RWPE1 (cell line): ENCODE results near the gene SPRY4.

ENCODE experiments used
- CTCF ChIA-PET: fragments of 350-600 bp; sonication (Branson Sonifier 250); formaldehyde crosslinking; extraction: SDS; loops from one replicate; lab custom pipeline; 2021; lab: Yijun Ruan, JAX
- POLR2A ChIA-PET: fragments of 400-600 bp; formaldehyde crosslinking; extraction: SDS; loops from one replicate; lab custom pipeline; 2020; ENCODE audit warnings: antibody characterized with exemption; ENCODE audit not compliant: low non-redundant PET; lab: Yijun Ruan, JAX
- DNase-seq: peaks from one replicate; pipeline ENCODE4 v3.0.0; 2012; ENCODE audit warnings: low spot score
- H3K27ac ChIP-seq: fragments of 450-650 bp; 2 replicates; pipeline ENCODE4 v1.5.1; 2017
- TF ChIP-seq, protein P1 (sequence below): fragments of 450-650 bp; conservative IDR thresholded peaks from 2 replicates; pipeline ENCODE4 v1.5.1; 2017; ENCODE audit warnings: low read depth, mild to moderate bottlenecking

Gene SPRY4

DNA sequence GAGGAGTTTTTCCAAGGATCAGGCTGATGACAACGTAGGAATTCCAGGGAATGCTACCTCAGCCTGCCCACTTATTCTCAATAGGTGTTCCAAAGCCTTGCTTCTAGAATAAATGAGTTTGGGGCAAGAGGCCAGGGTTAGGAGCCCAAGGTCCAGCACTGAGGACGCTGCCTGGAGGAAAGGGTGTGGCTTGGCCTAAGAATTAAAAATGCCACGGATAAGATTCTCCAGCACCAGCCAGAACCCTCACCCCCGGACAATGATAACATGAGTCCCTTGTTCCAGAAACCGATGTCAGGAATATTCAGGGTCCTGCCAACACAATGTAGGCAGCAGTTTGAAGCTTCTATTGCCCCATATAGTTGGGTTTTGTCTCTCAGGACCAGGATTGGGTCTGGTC lies 7.6 kb downstream of the SPRY4 start:
- no peak for DNase-seq
- H3K27ac ChIP-seq = peak overlapping the region; percentile 5; the same call in 1 of the 2 replicates
- ChIA-PET POLR2A (interaction anchor here (0.5 kb wide), 1 partner anchor 100 kb away, joined by 3 read pairs; no protein-coding TSS in a partner anchor), CTCF (interaction anchor here (0.5 to 1.2 kb wide), 2 partner anchors 19 to 235 kb away, joined by 3 to 5 read pairs; no protein-coding TSS in a partner anchor)
- TF ChIP-seq, protein P1, sequence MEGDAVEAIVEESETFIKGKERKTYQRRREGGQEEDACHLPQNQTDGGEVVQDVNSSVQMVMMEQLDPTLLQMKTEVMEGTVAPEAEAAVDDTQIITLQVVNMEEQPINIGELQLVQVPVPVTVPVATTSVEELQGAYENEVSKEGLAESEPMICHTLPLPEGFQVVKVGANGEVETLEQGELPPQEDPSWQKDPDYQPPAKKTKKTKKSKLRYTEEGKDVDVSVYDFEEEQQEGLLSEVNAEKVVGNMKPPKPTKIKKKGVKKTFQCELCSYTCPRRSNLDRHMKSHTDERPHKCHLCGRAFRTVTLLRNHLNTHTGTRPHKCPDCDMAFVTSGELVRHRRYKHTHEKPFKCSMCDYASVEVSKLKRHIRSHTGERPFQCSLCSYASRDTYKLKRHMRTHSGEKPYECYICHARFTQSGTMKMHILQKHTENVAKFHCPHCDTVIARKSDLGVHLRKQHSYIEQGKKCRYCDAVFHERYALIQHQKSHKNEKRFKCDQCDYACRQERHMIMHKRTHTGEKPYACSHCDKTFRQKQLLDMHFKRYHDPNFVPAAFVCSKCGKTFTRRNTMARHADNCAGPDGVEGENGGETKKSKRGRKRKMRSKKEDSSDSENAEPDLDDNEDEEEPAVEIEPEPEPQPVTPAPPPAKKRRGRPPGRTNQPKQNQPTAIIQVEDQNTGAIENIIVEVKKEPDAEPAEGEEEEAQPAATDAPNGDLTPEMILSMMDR = no peak

DNA sequence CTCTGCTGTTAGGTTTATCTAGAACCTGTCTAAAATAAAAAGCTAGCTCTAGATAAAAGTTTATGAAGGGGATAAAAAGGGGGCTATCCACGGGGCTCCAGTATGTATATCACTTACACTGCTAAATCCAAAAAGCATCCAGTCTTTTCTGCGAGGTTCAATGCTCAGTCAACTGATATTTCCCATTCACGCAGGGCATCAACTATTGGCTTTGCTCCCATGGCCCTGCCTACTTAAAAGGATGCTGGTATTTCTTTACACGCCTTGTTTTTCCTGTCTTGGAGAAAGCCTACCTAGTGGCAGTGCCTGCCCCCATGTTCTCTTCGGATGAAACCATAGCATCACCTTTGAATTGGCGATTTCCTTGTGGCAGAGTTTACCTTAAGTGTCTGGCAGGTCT lies 8.1 kb downstream of the SPRY4 start:
- no peak for DNase-seq
- CTCF ChIA-PET = no interaction called here
- H3K27ac ChIP-seq = peak overlapping the region; percentile 5; the same call in 1 of the 2 replicates
- TF ChIP-seq, protein P1 = no peak
- POLR2A ChIA-PET = no interaction called here

DNA sequence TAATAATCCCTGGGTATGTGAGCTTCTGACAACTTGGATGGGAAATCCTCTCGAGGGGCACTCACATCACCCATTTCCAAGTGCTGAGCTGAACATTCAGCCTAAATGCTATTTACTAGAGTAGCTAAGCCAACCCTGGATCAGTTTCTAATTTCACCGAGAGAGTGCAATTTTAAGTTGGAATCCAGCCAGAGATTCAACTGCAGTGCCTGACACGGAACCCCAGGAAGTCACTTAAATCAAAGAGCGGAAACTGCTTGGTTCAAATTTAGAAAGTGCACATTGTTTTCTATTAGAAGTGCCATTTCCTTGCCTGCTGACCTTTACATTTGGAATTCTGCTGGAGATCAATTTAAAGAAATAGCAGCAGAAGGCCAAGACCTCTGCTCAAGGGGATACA lies 8.8 kb downstream of the SPRY4 start:
- no peak overlapping the region for H3K27ac ChIP-seq
- TF ChIP-seq, protein P1 = no peak
- POLR2A ChIA-PET = interaction anchor here (0.6 kb wide), 1 partner anchor 11 kb away, joined by 5 read pairs; no protein-coding TSS in a partner anchor
- CTCF ChIA-PET = interaction anchor here (0.5 kb wide), 1 partner anchor 226 kb away, joined by 6 read pairs; no protein-coding TSS in a partner anchor
- no peak for DNase-seq

DNA sequence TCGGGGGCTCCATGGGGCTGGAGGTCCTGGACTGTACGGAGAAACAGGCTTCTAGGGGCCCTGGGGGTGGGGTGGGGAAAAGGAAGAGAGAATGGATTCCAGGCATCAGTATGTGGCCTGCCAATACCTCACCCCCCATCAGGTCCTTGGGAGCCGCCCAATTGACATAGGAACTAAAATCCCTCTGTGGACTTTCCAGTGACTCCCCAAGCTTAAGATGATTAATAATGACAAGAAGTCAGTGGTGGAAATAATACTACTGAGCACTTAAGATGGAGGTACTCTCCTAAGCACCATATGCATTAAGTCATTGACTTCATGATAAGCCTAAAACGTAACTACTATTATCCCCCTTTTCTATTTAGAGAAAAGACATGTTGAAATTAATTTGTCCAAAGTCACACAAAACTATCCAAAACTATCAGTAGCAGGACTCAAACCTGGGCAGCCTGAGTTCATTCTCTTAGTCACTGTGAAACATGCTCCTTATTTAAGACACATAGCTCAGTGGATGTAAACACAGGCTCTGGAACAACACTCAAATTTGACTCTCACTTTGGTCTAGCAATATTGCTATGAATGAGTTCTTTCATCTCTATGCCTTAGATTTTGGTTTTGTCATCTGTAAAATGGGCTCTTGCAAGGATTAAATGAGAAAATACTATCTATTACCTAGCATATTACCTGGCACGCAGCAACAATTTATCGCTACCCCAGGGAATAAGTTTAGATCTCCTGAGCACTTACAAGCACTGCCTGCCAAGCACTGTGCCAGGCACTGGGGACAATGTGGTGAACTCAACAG lies 9.5 kb downstream of the SPRY4 start:
- CTCF ChIA-PET = interaction anchor here (0.5 kb wide), 1 partner anchor 227 kb away, joined by 6 read pairs; no protein-coding TSS in a partner anchor
- TF ChIP-seq, protein P1 = no peak
- H3K27ac ChIP-seq = no peak overlapping the region
- POLR2A ChIA-PET = interaction anchor here (0.6 kb wide), 1 partner anchor 10 kb away, joined by 5 read pairs; no protein-coding TSS in a partner anchor
- no peak for DNase-seq

DNA sequence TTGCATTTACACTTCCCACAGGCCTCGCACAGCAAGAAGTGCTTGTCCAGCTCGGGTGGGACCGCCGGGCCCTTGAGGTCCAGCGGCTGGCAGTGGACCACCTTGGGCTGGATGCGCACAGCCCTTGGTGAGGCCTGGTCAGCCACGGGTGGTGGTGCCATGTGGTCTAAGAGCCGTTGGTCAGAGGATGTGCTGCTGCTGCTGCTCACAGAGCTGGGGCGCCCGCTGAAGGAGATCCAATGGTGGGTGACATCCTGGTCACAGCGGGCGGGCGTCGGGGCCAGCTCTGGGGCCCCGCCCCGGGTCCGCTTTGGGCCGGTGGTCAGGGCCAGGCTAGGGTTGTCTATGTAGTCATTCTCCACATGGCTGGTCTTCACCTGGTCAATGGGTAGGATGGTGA lies 10.2 kb downstream of the SPRY4 start:
- no peak for DNase-seq
- CTCF ChIA-PET = interaction anchor here (0.6 kb wide), 1 partner anchor 73 kb away, joined by 3 read pairs; no protein-coding TSS in a partner anchor
- no peak overlapping the region for H3K27ac ChIP-seq
- POLR2A ChIA-PET = no interaction called here
- TF ChIP-seq, protein P1 = no peak

DNA sequence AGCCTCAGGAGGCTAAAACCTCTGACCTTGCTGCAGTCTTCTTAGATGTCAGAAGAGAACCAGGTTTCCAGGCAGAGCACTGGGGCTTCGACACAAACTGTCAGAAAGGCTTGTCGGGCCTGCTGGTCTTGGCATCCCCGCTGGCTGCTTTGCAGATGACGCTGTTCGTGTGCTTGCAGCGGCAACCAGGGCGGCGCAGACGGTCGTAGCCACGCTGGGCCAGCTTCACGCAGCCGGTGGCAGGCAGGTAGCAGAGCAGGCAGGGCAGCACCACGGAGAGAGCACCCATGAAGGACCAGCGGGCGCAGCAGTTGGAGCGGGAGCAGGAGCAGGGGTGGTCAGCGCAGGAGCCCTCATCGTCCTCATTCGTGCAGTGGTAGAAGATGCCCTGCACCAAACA lies 10.7 kb downstream of the SPRY4 start:
- ChIA-PET POLR2A (no interaction called here), CTCF (interaction anchor here (0.6 kb wide), 1 partner anchor 72 kb away, joined by 3 read pairs; no protein-coding TSS in a partner anchor)
- TF ChIP-seq, protein P1 = no peak
- no peak for DNase-seq
- no peak overlapping the region for H3K27ac ChIP-seq
